H1 (cell line): ENCODE results near the gene NDUFA9. TPM values are rescaled to one million over a fixed set of nuclear protein-coding genes. Genes with fewer than 3 reads are reported as not detected.

ENCODE experiments used
- ASH2L ChIP-seq: fragments of 200-600, 300-600 bp; sonication (generic); IDR thresholded peaks from one replicate; pipeline ENCODE4 v1.7.1; 2017; ENCODE audit warnings: low read length
- BACH1 ChIP-seq: IDR thresholded peaks from 2 replicates; pipeline ENCODE4 v1.6.1; 2012; ENCODE audit warnings: low read length, improper control_type of control experiment
- CEBPB ChIP-seq: IDR thresholded peaks from 2 replicates; pipeline ENCODE4 v1.6.1; 2012; ENCODE audit warnings: low read depth, low read length
- TAF1 ChIP-seq: IDR thresholded peaks from 2 replicates; pipeline ENCODE4 v1.6.1; 2011; ENCODE audit warnings: mild to moderate bottlenecking, low read depth, low read length
- polyA plus RNA-seq, 7 experiments: library from polyadenylated mRNA; depleted of rRNA in 3 of 7; stranded (reverse) in 5 of 7; unstranded in 2 of 7; fragments of >200 nt in 5 of 7; fragments of 200-250 nt in 2 of 7; gene quantifications; 1 replicate in 5 of 7; 2 replicates in 1 of 7; 4 replicates in 1 of 7; pipeline versions ENCODE4 v1.2.1 to v1.2.3, GENCODE V29; 2011 to 2013; ENCODE audit warnings: missing spikeins in 2 of 7, mixed read lengths in 2 of 7
- total RNA-seq: library from RNA; stranded (reverse); fragmentation: NEBNext Ultra II Directional; extraction: Animal tissue kit (Norgen Biotek cat#: 25700); gene quantifications from 2 replicates; pipeline ENCODE4 v1.2.1, GENCODE V29; 2021
- TF ChIP-seq, protein P1 (sequence below): IDR thresholded peaks from 2 replicates; pipeline ENCODE4 v1.6.1; 2011; ENCODE audit warnings: low read length, improper control_type of control experiment
- TF ChIP-seq, protein P2 (sequence below): IDR thresholded peaks from 2 replicates; pipeline ENCODE4 v1.6.1; 2012; ENCODE audit warnings: inconsistent platforms
- TF ChIP-seq, protein P3 (sequence below): IDR thresholded peaks from 2 replicates; pipeline ENCODE4 v1.6.1; 2012; ENCODE audit warnings: low read length, inconsistent platforms

The NDUFA9 gene
- total and polyA plus RNA-seq, 2 of the 8 experiments (the other 6 are each of a cell fraction or from before 2014, with no cell fraction given): 50.2 to 67.0 TPM

DNA sequence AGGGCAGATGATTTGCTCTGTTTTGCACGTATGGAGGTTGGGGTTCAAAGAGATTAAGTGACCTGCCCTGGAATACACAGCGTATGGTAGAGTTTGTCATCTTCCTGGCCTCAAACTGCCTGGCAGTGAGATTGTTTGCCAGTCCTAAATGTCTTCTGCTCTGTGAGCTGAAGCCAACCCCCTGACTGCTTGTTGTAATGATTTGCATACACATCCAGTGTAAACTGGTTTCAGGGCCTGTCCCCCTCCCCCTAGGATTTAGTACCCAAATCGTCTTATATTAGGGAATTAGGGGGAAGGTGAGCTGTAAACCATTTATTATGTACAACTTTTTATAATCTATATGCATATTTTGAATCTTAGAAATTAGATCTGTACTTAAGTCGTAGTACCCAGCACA is 38.4 kb upstream of the NDUFA9 start (continued):
- TF ChIP-seq, protein P1, sequence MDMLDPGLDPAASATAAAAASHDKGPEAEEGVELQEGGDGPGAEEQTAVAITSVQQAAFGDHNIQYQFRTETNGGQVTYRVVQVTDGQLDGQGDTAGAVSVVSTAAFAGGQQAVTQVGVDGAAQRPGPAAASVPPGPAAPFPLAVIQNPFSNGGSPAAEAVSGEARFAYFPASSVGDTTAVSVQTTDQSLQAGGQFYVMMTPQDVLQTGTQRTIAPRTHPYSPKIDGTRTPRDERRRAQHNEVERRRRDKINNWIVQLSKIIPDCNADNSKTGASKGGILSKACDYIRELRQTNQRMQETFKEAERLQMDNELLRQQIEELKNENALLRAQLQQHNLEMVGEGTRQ: no peak
- TF ChIP-seq, protein P2, sequence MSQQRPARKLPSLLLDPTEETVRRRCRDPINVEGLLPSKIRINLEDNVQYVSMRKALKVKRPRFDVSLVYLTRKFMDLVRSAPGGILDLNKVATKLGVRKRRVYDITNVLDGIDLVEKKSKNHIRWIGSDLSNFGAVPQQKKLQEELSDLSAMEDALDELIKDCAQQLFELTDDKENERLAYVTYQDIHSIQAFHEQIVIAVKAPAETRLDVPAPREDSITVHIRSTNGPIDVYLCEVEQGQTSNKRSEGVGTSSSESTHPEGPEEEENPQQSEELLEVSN: no peak
- TF ChIP-seq CEBPB (no peak), BACH1 (no peak), TAF1 (no peak), ASH2L (no peak)
- TF ChIP-seq, protein P3, sequence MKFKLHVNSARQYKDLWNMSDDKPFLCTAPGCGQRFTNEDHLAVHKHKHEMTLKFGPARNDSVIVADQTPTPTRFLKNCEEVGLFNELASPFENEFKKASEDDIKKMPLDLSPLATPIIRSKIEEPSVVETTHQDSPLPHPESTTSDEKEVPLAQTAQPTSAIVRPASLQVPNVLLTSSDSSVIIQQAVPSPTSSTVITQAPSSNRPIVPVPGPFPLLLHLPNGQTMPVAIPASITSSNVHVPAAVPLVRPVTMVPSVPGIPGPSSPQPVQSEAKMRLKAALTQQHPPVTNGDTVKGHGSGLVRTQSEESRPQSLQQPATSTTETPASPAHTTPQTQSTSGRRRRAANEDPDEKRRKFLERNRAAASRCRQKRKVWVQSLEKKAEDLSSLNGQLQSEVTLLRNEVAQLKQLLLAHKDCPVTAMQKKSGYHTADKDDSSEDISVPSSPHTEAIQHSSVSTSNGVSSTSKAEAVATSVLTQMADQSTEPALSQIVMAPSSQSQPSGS: no peak
